H1 (cell line): ENCODE data around the gene PPOX. TPM values are rescaled to one million over a fixed set of nuclear protein-coding genes. Genes with fewer than 3 reads are reported as not detected.

Source experiments
- CTCF ChIA-PET: fragments of 300-600 bp; sonication (Branson Sonifier 250); formaldehyde crosslinking; loops from one replicate; lab custom pipeline; 2021; ENCODE audit not compliant: partially characterized antibody; lab: Charles Lee
- POLR2A ChIA-PET: fragments of 300-600 bp; sonication (Branson Sonifier 250); formaldehyde crosslinking; loops from one replicate; lab custom pipeline; 2021; ENCODE audit warnings: inconsistent platforms; ENCODE audit not compliant: partially characterized antibody; lab: Charles Lee
- DNase-seq, 2 experiments: peaks; one replicate each; pipeline versions ENCODE4 v3.0.0 to v3.0.0-alpha.2; 2010 to 2022; ENCODE audit warnings: low spot score in 2 of 2, low read depth in 1 of 2, mixed read lengths in 1 of 2
- FAIRE-seq: peaks from 2 replicates; lab custom pipeline; 2011; peaks lifted over from hg19 to GRCh38; lab: Jason Lieb, UNC
- H2AFZ ChIP-seq: 2 replicates; pipeline ENCODE4 v1.8.1; 2012; ENCODE audit warnings: low read length, inconsistent platforms
- H2AK5ac ChIP-seq: 2 replicates; pipeline ENCODE4 v1.6.1; 2013; ENCODE audit warnings: low read depth, low read length
- H2BK120ac ChIP-seq: replicated peaks from 2 replicates; pipeline ENCODE3; 2013; ENCODE audit warnings: low read depth, low read length, inconsistent platforms
- H2BK12ac ChIP-seq: 2 replicates; pipeline ENCODE4 v1.6.1; 2013; ENCODE audit warnings: low read depth, low read length
- H2BK15ac ChIP-seq: 2 replicates; pipeline ENCODE4 v1.6.1; 2013; ENCODE audit warnings: low read length
- H2BK20ac ChIP-seq: 2 replicates; pipeline ENCODE4 v1.6.1; 2013; ENCODE audit warnings: low read length
- H2BK5ac ChIP-seq: 2 replicates; pipeline ENCODE4 v1.6.1; 2013; ENCODE audit warnings: low read depth, low read length
- H3K14ac ChIP-seq: 2 replicates; pipeline ENCODE4 v1.6.1; 2013; ENCODE audit warnings: inconsistent platforms; ENCODE audit not compliant: insufficient read length
- H3K18ac ChIP-seq: 2 replicates; pipeline ENCODE4 v1.6.1; 2013; ENCODE audit warnings: low read length; ENCODE audit errors: extremely low read depth
- H3K23ac ChIP-seq: 2 replicates; pipeline ENCODE4 v1.6.1; 2013; ENCODE audit warnings: inconsistent platforms; ENCODE audit not compliant: insufficient read length
- H3K23me2 ChIP-seq: 2 replicates; pipeline ENCODE4 v1.6.1; 2013; ENCODE audit warnings: low read depth, low read length
- H3K27ac ChIP-seq: 2 replicates; pipeline ENCODE4 v1.6.1; 2011; ENCODE audit warnings: low read depth, low read length, inconsistent platforms
- H3K27me3 ChIP-seq, 4 experiments: replicated peaks in 1 of 4; 1 replicate in 1 of 4; 2 replicates in 3 of 4; pipeline versions ENCODE4 v1.6.1 to v1.8.1; 2011 to 2013; ENCODE audit warnings: low read length in 3 of 4, mild to moderate bottlenecking in 3 of 4, inconsistent platforms in 2 of 4, mixed read lengths in 2 of 4, moderate library complexity in 1 of 4; ENCODE audit not compliant: control insufficient read depth in 3 of 4, insufficient read depth in 3 of 4; ENCODE audit errors: extremely low read depth in 1 of 4
- H3K36me3 ChIP-seq, 4 experiments: 2 replicates each; pipeline versions ENCODE4 v1.6.1 to v1.8.1; 2011 to 2013; ENCODE audit warnings: mild to moderate bottlenecking in 4 of 4, low read length in 3 of 4, moderate library complexity in 2 of 4, control low read depth in 1 of 4, inconsistent platforms in 1 of 4; ENCODE audit not compliant: insufficient read depth in 4 of 4, control insufficient read depth in 2 of 4
- H3K4ac ChIP-seq: replicated peaks from 2 replicates; pipeline ENCODE3; 2013; ENCODE audit warnings: low read length, low read depth, mixed read lengths, inconsistent platforms; ENCODE audit not compliant: insufficient read length
- H3K4me1 ChIP-seq, 4 experiments: replicated peaks in 1 of 4; 1 replicate in 1 of 4; 2 replicates in 3 of 4; pipeline versions ENCODE4 v1.6.1 to v1.8.1; 2011 to 2013; ENCODE audit warnings: low read length in 3 of 4, inconsistent platforms in 2 of 4, mixed read lengths in 1 of 4; ENCODE audit not compliant: insufficient read depth in 4 of 4, control insufficient read depth in 3 of 4
- H3K4me2 ChIP-seq, 2 experiments: 2 replicates each; pipeline versions ENCODE4 v1.6.1 to v1.8.1; 2011 to 2013; ENCODE audit warnings: low read depth in 2 of 2, low read length in 2 of 2, control low read depth in 1 of 2, inconsistent platforms in 1 of 2, mild to moderate bottlenecking in 1 of 2; ENCODE audit not compliant: insufficient read depth in 1 of 2
- H3K4me3 ChIP-seq, 4 experiments: fragments of 200-600, 300-600 bp in 1 of 4; sonication (generic), shearing (Covaris generic), sonication (Bioruptor Twin) in 1 of 4; 2 replicates each; pipeline versions ENCODE4 v1.5.1 to v1.8.1; 2011 to 2016; ENCODE audit warnings: low read length in 4 of 4, low read depth in 3 of 4, control low read depth in 2 of 4, inconsistent platforms in 2 of 4, mild to moderate bottlenecking in 2 of 4, mixed read lengths in 1 of 4, moderate library complexity in 1 of 4; ENCODE audit not compliant: insufficient read depth in 2 of 4; ENCODE audit errors: extremely low read depth in 1 of 4
- H3K56ac ChIP-seq: replicated peaks from 2 replicates; pipeline ENCODE3; 2013; ENCODE audit warnings: low read depth, mild to moderate bottlenecking, mixed read lengths, low read length, inconsistent platforms; ENCODE audit not compliant: insufficient read length
- H3K79me1 ChIP-seq: 2 replicates; pipeline ENCODE4 v1.6.1; 2013; ENCODE audit warnings: low read depth, low read length, control low read depth
- H3K79me2 ChIP-seq, 2 experiments: 2 replicates each; pipeline versions ENCODE4 v1.6.1 to v1.8.1; 2012 to 2013; ENCODE audit warnings: low read length in 2 of 2, mild to moderate bottlenecking in 2 of 2, inconsistent platforms in 1 of 2; ENCODE audit not compliant: insufficient read depth in 2 of 2, control insufficient read depth in 1 of 2
- H3K9ac ChIP-seq, 4 experiments: replicated peaks in 1 of 4; 1 replicate in 1 of 4; 2 replicates in 3 of 4; pipeline versions ENCODE4 v1.6.1 to v1.8.1; 2011 to 2013; ENCODE audit warnings: low read depth in 3 of 4, low read length in 3 of 4, control low read depth in 2 of 4, mild to moderate bottlenecking in 2 of 4, moderate library complexity in 2 of 4, inconsistent platforms in 1 of 4; ENCODE audit errors: extremely low read depth in 1 of 4
- H3K9me3 ChIP-seq, 2 experiments: 2 replicates each; pipeline versions ENCODE4 v1.6.1 to v1.8.1; 2012 to 2013; ENCODE audit warnings: mild to moderate bottlenecking in 2 of 2, moderate library complexity in 2 of 2, control low read depth in 1 of 2, inconsistent platforms in 1 of 2, low read depth in 1 of 2, low read length in 1 of 2, mixed read lengths in 1 of 2; ENCODE audit not compliant: insufficient read depth in 2 of 2
- H4K20me1 ChIP-seq, 2 experiments: replicated peaks in 1 of 2; 2 replicates each; pipeline versions ENCODE3 to v1.8.1; 2011 to 2013; ENCODE audit warnings: inconsistent platforms in 2 of 2, low read length in 2 of 2, mild to moderate bottlenecking in 1 of 2; ENCODE audit not compliant: insufficient read depth in 2 of 2, control insufficient read depth in 1 of 2
- H4K5ac ChIP-seq: 2 replicates; pipeline ENCODE4 v1.6.1; 2013; ENCODE audit warnings: low read length, low read depth, mixed read lengths, inconsistent platforms; ENCODE audit not compliant: insufficient read length
- H4K8ac ChIP-seq: 2 replicates; pipeline ENCODE4 v1.8.0; 2013; ENCODE audit warnings: mild to moderate bottlenecking, moderate library complexity, low read length, inconsistent platforms; ENCODE audit not compliant: insufficient read depth; ENCODE audit errors: extremely low read depth
- H4K91ac ChIP-seq: replicated peaks from 2 replicates; pipeline ENCODE3; 2013; ENCODE audit warnings: low read length, mixed read lengths, inconsistent platforms; ENCODE audit not compliant: insufficient read length
- ASH2L ChIP-seq: fragments of 200-600, 300-600 bp; sonication (generic); IDR thresholded peaks from one replicate; pipeline ENCODE4 v1.7.1; 2017; ENCODE audit warnings: low read length
- BACH1 ChIP-seq: IDR thresholded peaks from 2 replicates; pipeline ENCODE4 v1.6.1; 2012; ENCODE audit warnings: low read length, improper control_type of control experiment
- BCL11A ChIP-seq, 2 experiments: IDR thresholded peaks; one replicate each; pipeline ENCODE4 v1.6.1; 2011; ENCODE audit warnings: low read depth in 2 of 2, low read length in 2 of 2, mild to moderate bottlenecking in 2 of 2
- BRCA1 ChIP-seq: IDR thresholded peaks from 2 replicates; pipeline ENCODE4 v1.6.1; 2012; ENCODE audit warnings: low read depth, low read length, improper control_type of control experiment
- CHD1 ChIP-seq: IDR thresholded peaks from 2 replicates; pipeline ENCODE4 v1.6.1; 2012; ENCODE audit warnings: low read depth, low read length, improper control_type of control experiment
- EP300 ChIP-seq, 2 experiments: IDR thresholded peaks; 1 replicate in 1 of 2; 2 replicates in 1 of 2; pipeline ENCODE4 v1.6.1; 2011 to 2012; ENCODE audit warnings: low read depth in 2 of 2, low read length in 2 of 2, mild to moderate bottlenecking in 2 of 2, borderline replicate concordance in 1 of 2, inconsistent platforms in 1 of 2, moderate library complexity in 1 of 2
- FOSL1 ChIP-seq: IDR thresholded peaks from 2 replicates; pipeline ENCODE4 v1.6.1; 2011; ENCODE audit warnings: mild to moderate bottlenecking, low read depth, low read length, moderate library complexity; ENCODE audit not compliant: insufficient read depth
- HDAC6 ChIP-seq: IDR thresholded peaks from one replicate; pipeline ENCODE4 v1.7.1; 2012; ENCODE audit warnings: low read depth, mild to moderate bottlenecking, inconsistent platforms, low read length, moderate library complexity
- KDM4A ChIP-seq: IDR thresholded peaks from one replicate; pipeline ENCODE4 v1.7.1; 2012; ENCODE audit warnings: low read depth, mild to moderate bottlenecking, moderate library complexity, low read length, inconsistent platforms; ENCODE audit not compliant: severe bottlenecking
- KDM5A ChIP-seq: fragments of 200-600 bp; IDR thresholded peaks from 2 replicates; pipeline ENCODE4 v1.7.1; 2012; ENCODE audit warnings: mild to moderate bottlenecking, low read length, inconsistent platforms, mixed read lengths
- POLR2A ChIP-seq, 2 experiments: IDR thresholded peaks; 1 replicate in 1 of 2; 2 replicates in 1 of 2; pipeline ENCODE4 v1.6.1; 2011; ENCODE audit warnings: low read depth in 2 of 2, low read length in 2 of 2, mild to moderate bottlenecking in 2 of 2; ENCODE audit errors: control extremely low read depth in 1 of 2
- SIX5 ChIP-seq: IDR thresholded peaks from 2 replicates; pipeline ENCODE4 v1.6.1; 2011; ENCODE audit warnings: mild to moderate bottlenecking, low read depth, low read length
- TAF7 ChIP-seq: optimal IDR thresholded peaks from 2 replicates; pipeline ENCODE3; 2011; ENCODE audit warnings: low read depth, mild to moderate bottlenecking, inconsistent platforms, low read length, moderate library complexity, borderline replicate concordance
- TBP ChIP-seq: IDR thresholded peaks from 2 replicates; pipeline ENCODE4 v1.6.1; 2011; ENCODE audit warnings: low read depth, low read length, improper control_type of control experiment
- YY1 ChIP-seq: IDR thresholded peaks from 2 replicates; pipeline ENCODE4 v1.6.1; 2011; ENCODE audit warnings: low read depth, mild to moderate bottlenecking, low read length
- WGBS, 2 experiments: shearing (Covaris generic) in 1 of 2; methylation state at CpG; one replicate each; pipeline versions ENCODE4 v1.1.6 to v1.1.7; 2013 to 2015; ENCODE audit warnings: low lambda C conversion rate in 2 of 2, mixed read lengths in 2 of 2, inconsistent platforms in 1 of 2, low coverage in 1 of 2, missing lambda C conversion rate in 1 of 2; ENCODE audit not compliant: insufficient replicate concordance in 2 of 2, insufficient coverage in 1 of 2, insufficient read length in 1 of 2; ENCODE audit errors: extremely low coverage in 1 of 2, missing lambda C conversion rate in 1 of 2; 5-methylcytosine and 5-hydroxymethylcytosine counted together
- polyA plus RNA-seq, 7 experiments: library from polyadenylated mRNA; depleted of rRNA in 3 of 7; stranded (reverse) in 5 of 7; unstranded in 2 of 7; fragments of >200 nt in 5 of 7; fragments of 200-250 nt in 2 of 7; gene quantifications; 1 replicate in 5 of 7; 2 replicates in 1 of 7; 4 replicates in 1 of 7; pipeline versions ENCODE4 v1.2.1 to v1.2.3, GENCODE V29; 2011 to 2013; ENCODE audit warnings: missing spikeins in 2 of 7, mixed read lengths in 2 of 7
- total RNA-seq: library from RNA; stranded (reverse); fragmentation: NEBNext Ultra II Directional; extraction: Animal tissue kit (Norgen Biotek cat#: 25700); gene quantifications from 2 replicates; pipeline ENCODE4 v1.2.1, GENCODE V29; 2021

PPOX gene
- total and polyA plus RNA-seq, 2 of the 8 experiments (the other 6 are each of a cell fraction or from before 2014, with no cell fraction given) = 39.4 to 40.4 TPM

- no peak overlapping the region for H3K9ac ChIP-seq
- H3K23ac ChIP-seq = no peak overlapping the region
- TF ChIP-seq ASH2L = no peak
- no peak for TF ChIP-seq KDM5A
- TF ChIP-seq FOSL1 = no peak
- TF ChIP-seq POLR2A (IDR thresholded peaks at IDR 0.05; ENCODE audit: control extremely low read depth in 1 of 2, low read depth in 2 of 2, low read length in 2 of 2) = no peak
- TF ChIP-seq BACH1 = no peak
- no peak for TF ChIP-seq BCL11A (IDR thresholded peaks at IDR 0.05; ENCODE audit: low read depth in 2 of 2, low read length in 2 of 2)
- no peak for TF ChIP-seq TAF7
- no peak for TF ChIP-seq YY1
- TF ChIP-seq SIX5 = no peak
- TF ChIP-seq TBP = no peak
- TF ChIP-seq HDAC6 = no peak
- TF ChIP-seq CHD1 = no peak
- no peak for TF ChIP-seq BRCA1
- TF ChIP-seq EP300 (IDR thresholded peaks at IDR 0.05; ENCODE audit: borderline replicate concordance in 1 of 2, low read depth in 2 of 2, low read length in 2 of 2) = no peak
- no peak for TF ChIP-seq KDM4A
Observed at GRCh38 chr1:161162806-161163205, 3.4 kb upstream of the PPOX start.

More at GRCh38 chr1:161162806-161163205, 3.4 kb upstream of the PPOX start:
- Histone ChIP-seq H2AFZ (no peak overlapping the region), H4K20me1 (no peaks in the 10 kb centered on the region), H3K9me3 (no peaks in the 10 kb centered on the region), H2BK120ac (no peak overlapping the region), H3K4me3 (no peak overlapping the region), H3K27ac (no peak overlapping the region), H3K56ac (no peak overlapping the region), H3K14ac (no peak overlapping the region), H3K4me1 (peaks cover 0 to 22% (median 9%) of the 10 kb centered on the region in 4 experiments; a peak in 5 of 7 replicates), H3K27me3 (no peaks in the 10 kb centered on the region), H3K23me2 (peaks cover 17% of the 10 kb centered on the region), H2BK12ac (no peak overlapping the region), H3K79me1 (no peaks in the 10 kb centered on the region; the same call in 1 of the 2 replicates), H3K36me3 (peaks cover 0 to 7% (median 5%) of the 10 kb centered on the region in 4 experiments; a peak in 4 of 8 replicates), H4K5ac (no peak overlapping the region), H2AK5ac (no peak overlapping the region), H3K79me2 (no peaks in the 10 kb centered on the region; a peak in 1 of 4 replicates), H2BK15ac (no peak overlapping the region), H3K18ac (no peak overlapping the region), H4K91ac (no peak overlapping the region), H2BK5ac (no peak overlapping the region), H3K4ac (no peak overlapping the region), H2BK20ac (no peak overlapping the region), H3K4me2 (no peak overlapping the region), H4K8ac (no peak overlapping the region)
- DNase-seq (no peak), FAIRE-seq (no peak)
- CTCF ChIA-PET = interaction anchor here (0.6 to 5.2 kb wide), 5 partner anchors 8 to 66 kb away, joined by 3 to 32 read pairs (median 3); partner anchors contain the start of gene UFC1
- WGBS, 2 experiments = 95% methylated on average over 10 of the region's 10 CpGs; no CpG with 5 or more reads in 1 of the 2 experiments
- POLR2A ChIA-PET = interaction anchor here (0.7 to 2.2 kb wide), 4 partner anchors 9 to 39 kb away, joined by 3 to 8 read pairs (median 4); partner anchors contain the start of genes DEDD, NDUFS2 and UFC1
